ENCODE results near the gene AQP1.

Gene AQP1

GRCh38 chr7:30922596-30922995 lies 10.9 kb downstream of the AQP1 start:
- ChIA-PET CTCF (interaction anchor here (8.5 kb wide), 1 partner anchor 14 kb away, joined by 77 read pairs; no protein-coding TSS in a partner anchor), POLR2A (no interaction called here)
- no peak overlapping the region for H3K4me3 ChIP-seq (ENCODE audit: low read depth, low read length)
- TF ChIP-seq CTCF (IDR thresholded peaks at IDR 0.05; ENCODE audit: insufficient read depth, low read length, missing control alignments), result no peak
- no peak for DNase-seq (ENCODE audit: low read depth, low spot score)

- DNase-seq (ENCODE audit: low read depth, low spot score), result no peak
- no peak overlapping the region for H3K4me3 ChIP-seq (ENCODE audit: low read depth, low read length)
- no peak for TF ChIP-seq CTCF (IDR thresholded peaks at IDR 0.05; ENCODE audit: insufficient read depth, low read length, missing control alignments)
- CTCF ChIA-PET, result interaction anchor here (8.5 kb wide), 1 partner anchor 13 kb away, joined by 77 read pairs; no protein-coding TSS in a partner anchor
- POLR2A ChIA-PET, result no interaction called here
Measured at GRCh38 chr7:30923009-30923773, 11.5 kb downstream of the AQP1 start.

GRCh38 chr7:30923774-30924413 lies 12.2 kb downstream of the AQP1 start:
- TF ChIP-seq CTCF (IDR thresholded peaks at IDR 0.05; ENCODE audit: insufficient read depth, low read length, missing control alignments), result no peak
- ChIA-PET CTCF (interaction anchor here (8.5 kb wide), 1 partner anchor 12 kb away, joined by 77 read pairs; no protein-coding TSS in a partner anchor), POLR2A (no interaction called here)
- DNase-seq (ENCODE audit: low read depth, low spot score), result no peak
- no peak overlapping the region for H3K4me3 ChIP-seq (ENCODE audit: low read depth, low read length)

GRCh38 chr7:30924624-30925023 lies 13.0 kb downstream of the AQP1 start:
- no peak for TF ChIP-seq CTCF (IDR thresholded peaks at IDR 0.05; ENCODE audit: insufficient read depth, low read length, missing control alignments)
- POLR2A ChIA-PET, result no interaction called here

GRCh38 chr7:30925117-30925516 lies 13.5 kb downstream of the AQP1 start:
- CTCF ChIA-PET, result interaction anchor here (1.2 to 8.5 kb wide), 2 partner anchors 11 to 17 kb away, joined by 3 to 77 read pairs; no protein-coding TSS in a partner anchor

More at GRCh38 chr7:30924624-30925023, 13.0 kb downstream of the AQP1 start:
- DNase-seq (ENCODE audit: low read depth, low spot score), result no peak
- no peak overlapping the region for H3K4me3 ChIP-seq (ENCODE audit: low read depth, low read length)
- CTCF ChIA-PET, result interaction anchor here (1.2 to 8.5 kb wide), 2 partner anchors 12 to 16 kb away, joined by 3 to 77 read pairs; no protein-coding TSS in a partner anchor

More at GRCh38 chr7:30925117-30925516, 13.5 kb downstream of the AQP1 start:
- H3K4me3 ChIP-seq (ENCODE audit: low read depth, low read length), result no peak overlapping the region
- TF ChIP-seq CTCF (IDR thresholded peaks at IDR 0.05; ENCODE audit: insufficient read depth, low read length, missing control alignments), result no peak
- POLR2A ChIA-PET, result no interaction called here
- DNase-seq (ENCODE audit: low read depth, low spot score), result no peak
